Liver (tissue), 3 donors: ENCODE results near the gene PTPRN2.

Experiments used
- ATF3 ChIP-seq: IDR thresholded peaks from 2 replicates; pipeline ENCODE4 v1.6.1; 2016; ENCODE audit warnings: antibody characterized with exemption
- FOXA1 ChIP-seq: IDR thresholded peaks from 2 replicates; pipeline ENCODE4 v1.6.1; 2016; ENCODE audit warnings: antibody characterized with exemption
- FOXA2 ChIP-seq: IDR thresholded peaks from 2 replicates; pipeline ENCODE4 v1.6.1; 2016; ENCODE audit warnings: antibody characterized with exemption
- GABPA ChIP-seq, 2 donors: IDR thresholded peaks in 1 of 2; conservative IDR thresholded peaks in 1 of 2; 2 replicates each; pipeline ENCODE4 v1.6.1; 2016; ENCODE audit warnings: antibody characterized with exemption in 2 of 2, mild to moderate bottlenecking in 1 of 2, moderate library complexity in 1 of 2
- HNF4A ChIP-seq, 2 donors: conservative IDR thresholded peaks; 2 replicates each; pipeline ENCODE4 v1.6.1; 2016; ENCODE audit warnings: antibody characterized with exemption in 2 of 2, mild to moderate bottlenecking in 2 of 2
- JUND ChIP-seq, 2 donors: IDR thresholded peaks; 2 replicates each; pipeline ENCODE4 v1.6.1; 2016; ENCODE audit warnings: antibody characterized with exemption in 2 of 2
- NR2F2 ChIP-seq: IDR thresholded peaks from 2 replicates; pipeline ENCODE4 v1.6.1; 2016; ENCODE audit warnings: antibody characterized with exemption
- RAD21 ChIP-seq, 2 donors: IDR thresholded peaks; 2 replicates each; pipeline ENCODE4 v1.6.1; 2016; ENCODE audit warnings: antibody characterized with exemption in 2 of 2, mild to moderate bottlenecking in 2 of 2
- RXRA ChIP-seq, 2 donors: IDR thresholded peaks; 2 replicates each; pipeline ENCODE4 v1.6.1; 2017 to 2018; ENCODE audit warnings: antibody characterized with exemption in 2 of 2, mild to moderate bottlenecking in 1 of 2
- TAF1 ChIP-seq: conservative IDR thresholded peaks from 2 replicates; pipeline ENCODE4 v1.6.1; 2016; ENCODE audit warnings: antibody characterized with exemption, mild to moderate bottlenecking
- TF ChIP-seq, protein P1 (sequence below): fragments of 150-350 bp; IDR thresholded peaks from 2 replicates; pipeline ENCODE4 v1.5.1; 2017; ENCODE audit warnings: improper control_type of control experiment, low read depth, low read length; ENCODE audit not compliant: missing input control
- TF ChIP-seq, protein P2 (sequence below): IDR thresholded peaks from 2 replicates; pipeline ENCODE4 v1.6.1; 2016; ENCODE audit warnings: antibody characterized with exemption
- TF ChIP-seq, protein P3 (sequence below): IDR thresholded peaks from 2 replicates; pipeline ENCODE4 v1.6.1; 2016; ENCODE audit warnings: antibody characterized with exemption, mild to moderate bottlenecking
- TF ChIP-seq, protein P4 (sequence below): IDR thresholded peaks from 2 replicates; pipeline ENCODE4 v1.6.1; 2016; ENCODE audit warnings: antibody characterized with exemption
- donor health status: healthy.
- donor health status: healthy.

DNA sequence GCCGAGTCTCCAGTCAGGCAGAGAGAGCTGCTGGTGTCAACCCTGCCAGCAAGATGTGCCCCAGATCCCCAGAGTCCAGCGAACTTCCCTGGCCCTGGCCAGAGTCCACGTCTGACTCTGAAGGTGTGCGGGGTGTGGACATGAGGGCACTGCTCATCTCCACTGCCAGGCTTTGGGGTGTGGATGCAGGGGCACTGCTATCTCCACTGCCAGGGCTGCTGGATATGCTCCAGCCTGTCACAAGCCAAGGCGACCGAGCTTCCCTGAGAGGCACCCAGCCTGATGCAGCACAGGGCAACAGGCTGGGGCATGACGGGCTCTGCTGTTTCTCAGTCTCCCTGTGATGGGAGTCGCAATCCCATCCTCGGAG lies 596.8 kb downstream of the PTPRN2 start:
- TF ChIP-seq, protein P1, sequence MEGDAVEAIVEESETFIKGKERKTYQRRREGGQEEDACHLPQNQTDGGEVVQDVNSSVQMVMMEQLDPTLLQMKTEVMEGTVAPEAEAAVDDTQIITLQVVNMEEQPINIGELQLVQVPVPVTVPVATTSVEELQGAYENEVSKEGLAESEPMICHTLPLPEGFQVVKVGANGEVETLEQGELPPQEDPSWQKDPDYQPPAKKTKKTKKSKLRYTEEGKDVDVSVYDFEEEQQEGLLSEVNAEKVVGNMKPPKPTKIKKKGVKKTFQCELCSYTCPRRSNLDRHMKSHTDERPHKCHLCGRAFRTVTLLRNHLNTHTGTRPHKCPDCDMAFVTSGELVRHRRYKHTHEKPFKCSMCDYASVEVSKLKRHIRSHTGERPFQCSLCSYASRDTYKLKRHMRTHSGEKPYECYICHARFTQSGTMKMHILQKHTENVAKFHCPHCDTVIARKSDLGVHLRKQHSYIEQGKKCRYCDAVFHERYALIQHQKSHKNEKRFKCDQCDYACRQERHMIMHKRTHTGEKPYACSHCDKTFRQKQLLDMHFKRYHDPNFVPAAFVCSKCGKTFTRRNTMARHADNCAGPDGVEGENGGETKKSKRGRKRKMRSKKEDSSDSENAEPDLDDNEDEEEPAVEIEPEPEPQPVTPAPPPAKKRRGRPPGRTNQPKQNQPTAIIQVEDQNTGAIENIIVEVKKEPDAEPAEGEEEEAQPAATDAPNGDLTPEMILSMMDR, result no peak
- TF ChIP-seq NR2F2, result no peak
- no peak for TF ChIP-seq ATF3
- TF ChIP-seq, protein P2, sequence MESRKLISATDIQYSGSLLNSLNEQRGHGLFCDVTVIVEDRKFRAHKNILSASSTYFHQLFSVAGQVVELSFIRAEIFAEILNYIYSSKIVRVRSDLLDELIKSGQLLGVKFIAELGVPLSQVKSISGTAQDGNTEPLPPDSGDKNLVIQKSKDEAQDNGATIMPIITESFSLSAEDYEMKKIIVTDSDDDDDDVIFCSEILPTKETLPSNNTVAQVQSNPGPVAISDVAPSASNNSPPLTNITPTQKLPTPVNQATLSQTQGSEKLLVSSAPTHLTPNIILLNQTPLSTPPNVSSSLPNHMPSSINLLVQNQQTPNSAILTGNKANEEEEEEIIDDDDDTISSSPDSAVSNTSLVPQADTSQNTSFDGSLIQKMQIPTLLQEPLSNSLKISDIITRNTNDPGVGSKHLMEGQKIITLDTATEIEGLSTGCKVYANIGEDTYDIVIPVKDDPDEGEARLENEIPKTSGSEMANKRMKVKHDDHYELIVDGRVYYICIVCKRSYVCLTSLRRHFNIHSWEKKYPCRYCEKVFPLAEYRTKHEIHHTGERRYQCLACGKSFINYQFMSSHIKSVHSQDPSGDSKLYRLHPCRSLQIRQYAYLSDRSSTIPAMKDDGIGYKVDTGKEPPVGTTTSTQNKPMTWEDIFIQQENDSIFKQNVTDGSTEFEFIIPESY, result no peak
- TF ChIP-seq, protein P3, sequence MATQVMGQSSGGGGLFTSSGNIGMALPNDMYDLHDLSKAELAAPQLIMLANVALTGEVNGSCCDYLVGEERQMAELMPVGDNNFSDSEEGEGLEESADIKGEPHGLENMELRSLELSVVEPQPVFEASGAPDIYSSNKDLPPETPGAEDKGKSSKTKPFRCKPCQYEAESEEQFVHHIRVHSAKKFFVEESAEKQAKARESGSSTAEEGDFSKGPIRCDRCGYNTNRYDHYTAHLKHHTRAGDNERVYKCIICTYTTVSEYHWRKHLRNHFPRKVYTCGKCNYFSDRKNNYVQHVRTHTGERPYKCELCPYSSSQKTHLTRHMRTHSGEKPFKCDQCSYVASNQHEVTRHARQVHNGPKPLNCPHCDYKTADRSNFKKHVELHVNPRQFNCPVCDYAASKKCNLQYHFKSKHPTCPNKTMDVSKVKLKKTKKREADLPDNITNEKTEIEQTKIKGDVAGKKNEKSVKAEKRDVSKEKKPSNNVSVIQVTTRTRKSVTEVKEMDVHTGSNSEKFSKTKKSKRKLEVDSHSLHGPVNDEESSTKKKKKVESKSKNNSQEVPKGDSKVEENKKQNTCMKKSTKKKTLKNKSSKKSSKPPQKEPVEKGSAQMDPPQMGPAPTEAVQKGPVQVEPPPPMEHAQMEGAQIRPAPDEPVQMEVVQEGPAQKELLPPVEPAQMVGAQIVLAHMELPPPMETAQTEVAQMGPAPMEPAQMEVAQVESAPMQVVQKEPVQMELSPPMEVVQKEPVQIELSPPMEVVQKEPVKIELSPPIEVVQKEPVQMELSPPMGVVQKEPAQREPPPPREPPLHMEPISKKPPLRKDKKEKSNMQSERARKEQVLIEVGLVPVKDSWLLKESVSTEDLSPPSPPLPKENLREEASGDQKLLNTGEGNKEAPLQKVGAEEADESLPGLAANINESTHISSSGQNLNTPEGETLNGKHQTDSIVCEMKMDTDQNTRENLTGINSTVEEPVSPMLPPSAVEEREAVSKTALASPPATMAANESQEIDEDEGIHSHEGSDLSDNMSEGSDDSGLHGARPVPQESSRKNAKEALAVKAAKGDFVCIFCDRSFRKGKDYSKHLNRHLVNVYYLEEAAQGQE, result no peak
- TF ChIP-seq, protein P4, sequence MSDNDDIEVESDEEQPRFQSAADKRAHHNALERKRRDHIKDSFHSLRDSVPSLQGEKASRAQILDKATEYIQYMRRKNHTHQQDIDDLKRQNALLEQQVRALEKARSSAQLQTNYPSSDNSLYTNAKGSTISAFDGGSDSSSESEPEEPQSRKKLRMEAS, result no peak
- TF ChIP-seq GABPA (IDR thresholded peaks at IDR 0.05 in 1 of 2, conservative IDR thresholded peaks at IDR 0.05 in 1 of 2), result no peak
- TF ChIP-seq RAD21 (IDR thresholded peaks at IDR 0.05), result no peak
- no peak for TF ChIP-seq FOXA2
- TF ChIP-seq FOXA1, result no peak
- no peak for TF ChIP-seq RXRA (IDR thresholded peaks at IDR 0.05)
- no peak for TF ChIP-seq TAF1
- TF ChIP-seq HNF4A (conservative IDR thresholded peaks at IDR 0.05), result no peak
- TF ChIP-seq JUND (IDR thresholded peaks at IDR 0.05), result no peak
